CD4-positive, alpha-beta T cell treated with Interleukin-21 for 1 hour (primary cell): ENCODE data around the gene RFC1.
"Not testable (repeated sequence)": the region's sequence is repeated elsewhere in the genome, so short reads cannot be mapped to it uniquely, and the experiment has no call there.

Experiments
- DNase-seq: peaks from one replicate; pipeline ENCODE4 v3.0.0-alpha.2; 2020

RFC1 gene

DNA sequence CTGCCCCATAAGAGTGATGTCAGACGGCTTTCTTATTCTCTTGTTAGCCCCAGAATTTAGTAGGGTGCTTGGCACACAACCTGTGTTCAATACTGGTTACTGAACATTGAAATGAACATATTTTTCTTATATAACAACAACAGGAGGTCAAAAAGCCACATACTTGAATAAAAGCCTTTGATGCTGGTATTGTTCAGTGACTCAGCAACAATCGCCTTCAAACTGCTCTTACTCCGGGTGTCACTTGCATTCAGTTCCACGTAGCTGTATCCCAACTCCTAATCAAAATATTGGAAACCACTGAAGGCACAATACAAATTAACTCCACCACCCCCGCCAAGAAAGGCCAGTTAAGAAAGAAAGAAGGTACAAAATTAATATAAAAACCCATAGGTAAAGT, 61.5 kb downstream of the RFC1 start:
- no peak for DNase-seq

DNA sequence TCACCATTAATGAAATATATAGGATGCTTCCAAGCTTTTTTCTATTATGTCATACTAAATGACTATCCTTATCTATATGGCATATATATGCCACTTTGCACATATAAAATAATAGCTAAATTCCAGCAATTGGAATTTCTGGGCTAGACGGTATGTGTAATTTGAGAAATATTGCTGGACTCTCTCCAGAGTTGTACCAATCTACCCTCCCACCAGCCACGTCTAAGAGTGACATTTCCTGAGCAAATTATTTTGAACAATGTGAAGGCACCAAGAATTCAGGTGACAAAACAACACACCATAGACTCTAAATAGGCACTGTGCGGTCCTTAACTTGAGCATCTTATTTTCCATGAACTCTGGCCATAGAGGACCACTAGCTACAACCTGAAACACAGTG, 62.3 kb downstream of the RFC1 start:
- DNase-seq, result no peak

DNA sequence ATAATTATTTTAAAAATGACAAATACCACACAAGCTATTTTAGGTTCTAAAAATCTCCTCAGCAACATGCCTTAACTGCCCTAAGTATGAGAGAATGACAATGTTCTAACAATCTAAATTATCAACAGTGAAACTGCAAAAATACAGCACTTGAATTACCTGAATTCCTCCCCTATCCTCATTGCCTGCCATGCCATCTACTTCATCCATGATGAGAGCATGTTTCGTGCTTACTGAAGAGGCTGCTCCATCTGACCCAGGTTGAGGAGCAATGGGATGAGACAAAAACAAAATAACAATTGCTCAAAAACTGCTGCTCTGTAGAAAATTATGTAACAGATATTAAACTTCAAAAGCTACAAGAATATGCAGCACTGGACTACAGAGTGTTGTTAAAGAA, 63.3 kb downstream of the RFC1 start:
- no peak for DNase-seq

DNA sequence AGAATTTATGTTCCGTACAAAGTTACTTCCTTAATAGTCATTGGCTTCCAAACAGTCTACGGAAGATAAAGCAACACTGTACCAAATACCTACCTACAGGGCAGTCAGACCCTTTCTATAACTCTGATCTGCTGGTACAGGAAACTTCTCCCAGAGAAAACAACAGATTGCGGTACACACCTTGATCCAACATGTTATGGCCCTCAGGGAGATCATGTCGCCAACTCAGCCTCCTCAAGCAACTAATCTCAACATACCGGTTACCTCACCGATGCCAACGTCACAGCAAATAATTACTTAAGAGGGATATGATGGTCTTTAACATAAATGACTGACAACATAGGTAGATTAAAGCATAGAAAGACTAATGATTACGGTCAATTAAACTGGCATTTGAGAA, 70.4 kb downstream of the RFC1 start:
- DNase-seq, result no peak

- not testable (repeated sequence) for DNase-seq
Observed at GRCh38 chr4:39292433-39292832, 73.7 kb downstream of the RFC1 start.

DNA sequence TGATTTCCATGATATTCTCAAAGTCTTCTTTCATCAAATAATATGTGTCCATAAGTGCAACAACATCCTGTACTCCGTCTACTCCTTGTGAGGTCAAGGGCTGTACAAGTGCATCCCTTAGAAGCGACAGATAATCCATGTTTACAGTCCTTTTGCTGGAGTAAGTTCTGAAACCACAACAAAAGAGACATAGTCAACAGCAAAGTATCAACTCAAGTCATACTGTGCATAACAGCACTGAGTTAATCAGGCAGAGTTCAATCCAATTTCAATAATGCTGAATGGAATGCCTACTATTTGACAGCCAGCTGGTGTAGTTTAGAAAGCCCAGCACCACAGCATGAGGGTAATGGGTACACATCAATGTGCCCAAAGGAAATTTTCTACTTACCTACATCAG, 74.5 kb downstream of the RFC1 start:
- no peak for DNase-seq

- no peak for DNase-seq
Observed at GRCh38 chr4:39287223-39287622, 78.9 kb downstream of the RFC1 start.

GRCh38 chr4:39286263-39286662, 79.9 kb downstream of the RFC1 start:
- DNase-seq, result no peak

DNA sequence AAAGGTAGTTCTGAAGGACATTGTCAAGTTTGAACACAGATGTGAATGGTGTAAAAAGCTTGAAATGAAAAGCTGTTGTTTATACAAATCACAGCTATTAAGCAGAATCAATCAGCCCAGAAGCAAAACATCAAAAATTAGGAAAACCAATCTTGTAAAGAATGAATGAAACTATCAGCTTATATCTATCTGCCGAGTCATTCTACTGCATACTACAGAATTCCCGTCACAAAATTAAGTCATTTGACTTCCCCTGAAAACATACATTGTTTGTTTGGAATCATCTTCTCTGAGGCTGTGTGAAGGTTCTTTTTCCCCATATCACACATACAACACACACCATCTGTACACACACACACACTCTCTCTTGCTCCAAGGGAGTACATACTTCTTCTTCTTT, 80.3 kb downstream of the RFC1 start:
- DNase-seq, result no peak

GRCh38 chr4:39285111-39285795, 80.9 kb downstream of the RFC1 start:
- no peak for DNase-seq

DNA sequence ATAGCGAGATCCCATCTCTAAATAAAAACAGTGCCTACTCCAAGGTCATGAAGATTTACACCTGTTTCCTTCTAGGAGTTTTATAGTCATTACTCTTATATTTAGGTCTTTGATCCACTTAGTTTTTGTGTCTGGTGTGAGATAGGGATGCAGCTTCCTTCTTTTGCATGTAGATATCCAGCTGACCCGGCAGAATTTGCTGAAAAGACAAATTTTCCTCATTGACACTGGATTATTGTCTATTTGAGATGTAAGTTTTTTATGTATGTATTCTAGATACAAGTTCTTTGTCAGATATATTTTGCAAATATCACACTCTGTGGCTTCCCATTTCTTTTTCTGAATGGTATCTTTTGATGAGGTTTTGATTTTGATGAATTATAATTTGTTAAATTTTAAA, 85.4 kb downstream of the RFC1 start:
- no peak for DNase-seq

DNA sequence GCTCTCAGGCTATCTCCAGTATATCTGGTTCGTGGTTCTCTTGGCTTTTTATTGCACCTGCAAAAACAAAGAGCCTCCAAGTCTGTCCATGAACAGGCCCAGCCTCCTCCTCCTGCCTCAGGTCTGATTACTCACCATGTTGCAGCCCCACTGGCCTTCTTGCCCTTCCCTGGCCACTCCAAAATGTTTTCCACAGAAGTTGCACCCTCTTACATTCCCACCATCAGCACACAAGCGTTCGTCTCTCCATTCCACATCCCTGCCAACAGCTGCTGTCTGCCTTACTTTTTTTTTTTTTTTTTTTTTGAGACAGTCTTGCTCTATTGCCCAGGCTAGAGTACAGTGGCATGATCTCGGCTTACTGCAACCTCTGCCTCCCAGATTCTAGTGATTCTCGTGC, 86.7 kb downstream of the RFC1 start:
- no peak for DNase-seq

- no peak for DNase-seq
Observed at GRCh38 chr4:39278476-39278875, 87.7 kb downstream of the RFC1 start.

DNA sequence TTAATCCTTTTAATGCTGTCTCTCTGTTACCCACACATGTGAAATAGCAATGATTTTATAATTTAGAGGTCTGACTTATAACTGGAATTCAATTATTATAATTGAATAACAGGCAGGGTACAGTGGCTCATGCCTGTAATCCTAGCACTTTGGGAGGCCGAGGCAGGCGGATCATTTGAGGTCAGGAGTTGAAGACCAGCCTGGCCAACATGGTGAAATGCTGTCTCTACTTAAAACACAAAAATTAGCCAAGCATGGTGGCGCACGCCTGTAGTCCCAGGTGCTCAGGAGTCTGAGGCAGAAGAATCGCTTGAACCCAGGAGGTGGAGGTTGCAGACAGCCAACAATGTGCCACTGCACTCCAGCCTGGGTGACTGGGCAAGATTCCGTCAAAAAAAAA, 88.5 kb downstream of the RFC1 start:
- DNase-seq, result not testable (repeated sequence)

DNA sequence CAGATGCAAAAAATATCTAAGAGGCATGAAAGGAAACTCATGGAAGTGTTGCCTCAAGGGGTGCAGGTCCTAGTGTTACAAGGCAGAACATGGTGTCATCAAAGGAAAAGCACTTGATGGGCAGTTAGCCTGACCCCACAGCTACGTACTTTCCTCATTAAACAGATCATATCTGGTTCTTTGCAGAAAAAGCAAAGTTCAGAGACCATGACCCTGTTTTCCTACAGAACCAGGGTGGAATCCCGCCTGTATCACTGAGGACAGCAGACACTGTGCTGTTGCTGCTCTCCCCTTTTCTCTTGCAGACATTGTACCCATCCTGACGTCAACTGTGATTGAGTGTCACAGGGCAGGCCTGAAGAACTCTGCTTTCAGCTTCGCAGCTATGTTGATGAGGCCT, 91.7 kb downstream of the RFC1 start:
- no peak for DNase-seq

- DNase-seq, result no peak
Observed at GRCh38 chr4:39263895-39264294, 102.3 kb downstream of the RFC1 start.

- no peak for DNase-seq
Observed at GRCh38 chr4:39259571-39260330, 106.4 kb downstream of the RFC1 start.

DNA sequence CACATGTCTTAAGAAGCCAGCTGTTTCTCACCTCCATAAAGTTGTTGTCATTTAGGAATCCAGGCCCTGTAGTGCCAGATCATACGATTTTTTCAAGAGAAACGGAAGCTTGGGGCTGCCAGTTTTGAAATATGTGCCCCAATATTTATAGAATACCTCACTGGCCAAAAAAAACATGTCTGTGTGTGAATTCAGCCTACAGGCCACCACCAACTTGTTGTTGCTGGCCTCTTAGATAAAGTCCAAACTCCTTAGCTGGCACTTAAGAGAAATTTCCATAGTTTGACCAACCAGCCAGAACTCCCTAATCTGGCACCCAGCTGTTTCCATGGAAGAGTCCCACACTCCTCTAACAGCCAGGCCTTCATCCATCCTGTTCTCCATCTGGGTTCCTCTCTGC, 109.7 kb downstream of the RFC1 start:
- no peak for DNase-seq

DNA sequence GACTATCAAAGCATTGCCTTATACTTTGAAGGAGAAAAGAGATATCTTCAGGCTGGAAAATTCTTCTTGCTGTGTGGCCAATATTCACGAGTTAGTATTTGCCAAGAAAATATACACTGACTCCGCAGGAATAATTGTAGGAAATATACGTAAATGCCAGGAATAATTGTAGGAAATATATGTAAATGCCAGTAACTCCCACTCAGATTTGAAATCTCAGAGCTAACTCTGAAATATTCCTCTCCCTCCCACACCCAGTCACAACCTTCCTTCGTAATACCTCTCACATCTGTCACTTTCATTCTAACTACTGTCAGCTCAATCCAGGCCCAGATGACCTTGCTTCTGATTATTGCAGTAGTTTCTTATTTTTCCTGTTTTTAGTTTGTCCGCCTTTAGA, 110.3 kb downstream of the RFC1 start:
- no peak for DNase-seq

DNA sequence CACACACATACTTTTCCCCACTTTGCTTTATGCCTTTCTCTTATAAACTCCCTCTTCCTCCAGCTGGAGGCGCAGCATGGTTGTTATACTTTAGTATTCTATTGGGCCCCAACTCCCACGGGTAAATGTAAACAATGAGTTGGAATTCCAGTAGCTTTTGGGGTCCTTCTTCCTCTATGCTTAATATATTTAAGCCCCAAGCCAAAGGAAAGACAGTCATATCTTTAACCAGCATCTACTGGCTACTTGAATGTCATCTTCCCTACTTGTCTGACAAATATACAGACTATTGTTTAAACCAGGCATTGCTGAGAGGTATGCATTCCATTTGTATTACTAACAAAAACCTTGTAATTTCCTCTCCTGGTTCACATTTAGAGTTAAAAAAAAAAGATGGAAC, 110.9 kb downstream of the RFC1 start:
- no peak for DNase-seq

DNA sequence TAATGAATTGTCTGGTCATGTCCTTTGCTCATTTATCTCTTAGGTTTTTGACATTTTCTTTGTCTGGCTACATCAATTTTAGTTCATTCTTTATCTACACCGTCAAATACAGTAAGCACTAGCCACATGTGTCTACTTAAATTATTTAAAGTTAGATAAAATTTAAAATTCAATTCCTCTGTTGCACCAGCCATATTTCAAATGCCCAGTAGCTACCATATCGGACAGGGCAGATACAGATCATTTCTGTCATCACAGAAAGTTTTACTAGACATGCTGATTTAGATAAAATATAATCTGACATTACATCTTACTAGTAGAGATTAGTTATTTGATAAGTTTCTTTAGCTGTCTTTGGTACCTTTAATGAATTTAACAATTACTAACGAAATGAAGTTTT, 122.7 kb downstream of the RFC1 start:
- DNase-seq, result no peak
